Thyroid gland (tissue), 4 donors: Measurements from ENCODE around the gene NLRP1.

Source experiments
- CTCF ChIP-seq, 6 experiments: fragments of 200-600 bp in 3 of 6; fragments of 450-650 bp in 3 of 6; sonication (generic) in 3 of 6; IDR thresholded peaks; one replicate each; pipeline ENCODE4 v1.5.1; 2016 to 2019; ENCODE audit warnings: antibody characterized with exemption in 6 of 6, mild to moderate bottlenecking in 2 of 6, inconsistent platforms in 1 of 6, moderate library complexity in 1 of 6
- POLR2A ChIP-seq, 2 donors: fragments of 450-650 bp; IDR thresholded peaks; one replicate each; pipeline ENCODE4 v1.6.1; 2017; ENCODE audit warnings: antibody characterized with exemption in 2 of 2, mild to moderate bottlenecking in 2 of 2, moderate library complexity in 1 of 2

GRCh38 chr17:5545051-5545987, 39.0 kb downstream of the NLRP1 start:
- TF ChIP-seq CTCF (IDR thresholded peaks at IDR 0.05) (no peak), POLR2A (IDR thresholded peaks at IDR 0.05) (no peak)
